GDM1 (cell line): ENCODE data around the gene CTDP1.
"Not testable (repeated sequence)": the region's sequence is repeated elsewhere in the genome, so short reads cannot be mapped to it uniquely, and the experiment has no call there.

Experiments
- DNase-seq: peaks from one replicate; lab custom pipeline; 2025; lab: John Stamatoyannopoulos, UW

CTDP1 gene

GRCh38 chr18:79682894-79683625 is 3.5 kb downstream of the CTDP1 start:
- no peak for DNase-seq

GRCh38 chr18:79683626-79684282 is 4.2 kb downstream of the CTDP1 start:
- no peak for DNase-seq

- DNase-seq = no peak
These were observed 4.7 kb downstream of the CTDP1 start for GRCh38 chr18:79684283-79684631.

GRCh38 chr18:79684787-79685186 is 5.2 kb downstream of the CTDP1 start:
- no peak for DNase-seq

- DNase-seq = no peak
These were observed 5.7 kb downstream of the CTDP1 start for GRCh38 chr18:79685281-79685680.

- no peak for DNase-seq
These were observed 6.4 kb downstream of the CTDP1 start for GRCh38 chr18:79685971-79686370.

- no peak for DNase-seq
These were observed 8.2 kb downstream of the CTDP1 start for GRCh38 chr18:79687806-79688205.

GRCh38 chr18:79690071-79690470 is 10.5 kb downstream of the CTDP1 start:
- DNase-seq = no peak

GRCh38 chr18:79690586-79691482 is 11.2 kb downstream of the CTDP1 start:
- DNase-seq = no peak

- DNase-seq = no peak
These were observed 12.5 kb downstream of the CTDP1 start for GRCh38 chr18:79692056-79692455.

- DNase-seq = no peak
These were observed 13.3 kb downstream of the CTDP1 start for GRCh38 chr18:79692886-79693285.

GRCh38 chr18:79693561-79694205 is 14.1 kb downstream of the CTDP1 start:
- DNase-seq = no peak

- DNase-seq = not testable (repeated sequence)
These were observed 14.7 kb downstream of the CTDP1 start for GRCh38 chr18:79694206-79694894.

GRCh38 chr18:79694895-79695213 is 15.3 kb downstream of the CTDP1 start:
- DNase-seq = no peak

- DNase-seq = no peak
These were observed 15.7 kb downstream of the CTDP1 start for GRCh38 chr18:79695269-79695668.

- no peak for DNase-seq
These were observed 16.6 kb downstream of the CTDP1 start for GRCh38 chr18:79695856-79696850.

- DNase-seq = no peak
These were observed 17.6 kb downstream of the CTDP1 start for GRCh38 chr18:79697178-79697577.

GRCh38 chr18:79697976-79698375 is 18.4 kb downstream of the CTDP1 start:
- DNase-seq = no peak

GRCh38 chr18:79698668-79699335 is 19.2 kb downstream of the CTDP1 start:
- DNase-seq = no peak

GRCh38 chr18:79699653-79700052 is 20.1 kb downstream of the CTDP1 start:
- no peak for DNase-seq
